Endothelial cell (in vitro differentiated cells): ENCODE measurements around the gene ITPK1. TPM values are rescaled to one million over a fixed set of nuclear protein-coding genes. Genes with fewer than 3 reads are reported as not detected.
A peak's percentile ranks its signal among the peaks of the same experiment; 100 is the strongest.

Experiments used
- DNase-seq: peaks from one replicate; pipeline ENCODE4 v3.0.0; 2021; ENCODE audit warnings: low spot score
- H3K27ac Mint-ChIP-seq: one replicate; pipeline ENCODE4 v1.8.0; 2021; ENCODE audit warnings: mixed read lengths, inconsistent platforms; ENCODE audit not compliant: unreplicated experiment
- H3K27me3 Mint-ChIP-seq: one replicate; pipeline ENCODE4 v1.8.0; 2021; ENCODE audit warnings: mild to moderate bottlenecking, moderate library complexity, mixed read lengths, inconsistent platforms; ENCODE audit not compliant: unreplicated experiment
- H3K36me3 Mint-ChIP-seq: one replicate; pipeline ENCODE4 v1.8.0; 2021; ENCODE audit warnings: mild to moderate bottlenecking, low read depth, mixed read lengths, inconsistent platforms; ENCODE audit not compliant: unreplicated experiment
- H3K4me1 Mint-ChIP-seq: one replicate; pipeline ENCODE4 v1.8.0; 2021; ENCODE audit warnings: mild to moderate bottlenecking, mixed read lengths, inconsistent platforms; ENCODE audit not compliant: unreplicated experiment
- H3K4me3 Mint-ChIP-seq: one replicate; pipeline ENCODE4 v1.8.0; 2021; ENCODE audit warnings: mild to moderate bottlenecking, mixed read lengths, inconsistent platforms; ENCODE audit not compliant: unreplicated experiment
- H3K9me3 Mint-ChIP-seq: one replicate; pipeline ENCODE4 v1.8.0; 2021; ENCODE audit warnings: mixed read lengths, inconsistent platforms; ENCODE audit not compliant: unreplicated experiment
- CTCF ChIP-seq: fragments of 200-600 bp; sonication (generic); IDR thresholded peaks from one replicate; pipeline ENCODE4 v1.5.0; 2021; ENCODE audit warnings: antibody characterized with exemption; ENCODE audit not compliant: unreplicated experiment
- total RNA-seq: library from RNA; stranded (reverse); fragmentation: NEBNext Ultra II Directional; extraction: Animal tissue kit (Norgen Biotek cat#: 25700); gene quantifications from one replicate; pipeline ENCODE4 v1.2.1, GENCODE V29; 2021; ENCODE audit not compliant: unreplicated experiment

ITPK1 gene
- total RNA-seq, 1 donor from 2014 or later = 39.2 TPM

GRCh38 chr14:93059260-93059659 is 56.5 kb downstream of the ITPK1 start:
- Mint-ChIP-seq H3K27ac (no peak overlapping the region), H3K9me3 (no peaks in the 10 kb centered on the region), H3K4me3 (no peak overlapping the region), H3K27me3 (peaks cover 2% of the 10 kb centered on the region), H3K36me3 (no peaks in the 10 kb centered on the region), H3K4me1 (no peaks in the 10 kb centered on the region)
- DNase-seq = no peak
- no peak for TF ChIP-seq CTCF

- Mint-ChIP-seq H3K4me3 (no peak overlapping the region), H3K27ac (peak overlapping the region; percentile 42), H3K36me3 (no peaks in the 10 kb centered on the region), H3K27me3 (peaks cover 2% of the 10 kb centered on the region), H3K9me3 (no peaks in the 10 kb centered on the region), H3K4me1 (peaks cover 4% of the 10 kb centered on the region)
- no peak for DNase-seq
- TF ChIP-seq CTCF = no peak
Observed at GRCh38 chr14:93057586-93058280, 58.0 kb downstream of the ITPK1 start.

- no peak for TF ChIP-seq CTCF
- no peak for DNase-seq
- Mint-ChIP-seq H3K27me3 (peaks cover 2% of the 10 kb centered on the region), H3K4me3 (no peak overlapping the region), H3K9me3 (no peaks in the 10 kb centered on the region), H3K4me1 (peaks cover 4% of the 10 kb centered on the region), H3K27ac (peak overlapping the region; percentile 42), H3K36me3 (no peaks in the 10 kb centered on the region)
Observed at GRCh38 chr14:93056840-93057585, 58.7 kb downstream of the ITPK1 start.

- no peak for DNase-seq
- no peak for TF ChIP-seq CTCF
- Mint-ChIP-seq H3K9me3 (no peaks in the 10 kb centered on the region), H3K27ac (peak overlapping the region; percentile 11), H3K4me3 (no peak overlapping the region), H3K27me3 (peaks cover 2% of the 10 kb centered on the region), H3K36me3 (no peaks in the 10 kb centered on the region), H3K4me1 (peaks cover 4% of the 10 kb centered on the region)
Observed at GRCh38 chr14:93056166-93056839, 59.4 kb downstream of the ITPK1 start.
